Stomach (tissue), 4 donors: ENCODE results near the gene ARRB1.

Experiments used
- POLR2A ChIP-seq, 4 donors: fragments of 450-650 bp; IDR thresholded peaks; one replicate each; pipeline ENCODE4 v1.6.1; 2016; ENCODE audit warnings: antibody characterized with exemption in 4 of 4, control low read depth in 2 of 4, mild to moderate bottlenecking in 1 of 4, moderate library complexity in 1 of 4
- TF ChIP-seq, protein P1 (sequence below), 7 experiments: fragments of 450-650 bp in 4 of 7; fragments of 200-600 bp in 3 of 7; sonication (generic) in 3 of 7; IDR thresholded peaks; one replicate each; pipeline ENCODE4 v1.5.1; 2016 to 2019; ENCODE audit warnings: antibody characterized with exemption in 7 of 7, control low read depth in 2 of 7, mild to moderate bottlenecking in 1 of 7

GRCh38 chr11:75347781-75348566, 3.5 kb downstream of the ARRB1 start:
- TF ChIP-seq, protein P1, sequence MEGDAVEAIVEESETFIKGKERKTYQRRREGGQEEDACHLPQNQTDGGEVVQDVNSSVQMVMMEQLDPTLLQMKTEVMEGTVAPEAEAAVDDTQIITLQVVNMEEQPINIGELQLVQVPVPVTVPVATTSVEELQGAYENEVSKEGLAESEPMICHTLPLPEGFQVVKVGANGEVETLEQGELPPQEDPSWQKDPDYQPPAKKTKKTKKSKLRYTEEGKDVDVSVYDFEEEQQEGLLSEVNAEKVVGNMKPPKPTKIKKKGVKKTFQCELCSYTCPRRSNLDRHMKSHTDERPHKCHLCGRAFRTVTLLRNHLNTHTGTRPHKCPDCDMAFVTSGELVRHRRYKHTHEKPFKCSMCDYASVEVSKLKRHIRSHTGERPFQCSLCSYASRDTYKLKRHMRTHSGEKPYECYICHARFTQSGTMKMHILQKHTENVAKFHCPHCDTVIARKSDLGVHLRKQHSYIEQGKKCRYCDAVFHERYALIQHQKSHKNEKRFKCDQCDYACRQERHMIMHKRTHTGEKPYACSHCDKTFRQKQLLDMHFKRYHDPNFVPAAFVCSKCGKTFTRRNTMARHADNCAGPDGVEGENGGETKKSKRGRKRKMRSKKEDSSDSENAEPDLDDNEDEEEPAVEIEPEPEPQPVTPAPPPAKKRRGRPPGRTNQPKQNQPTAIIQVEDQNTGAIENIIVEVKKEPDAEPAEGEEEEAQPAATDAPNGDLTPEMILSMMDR (IDR thresholded peaks at IDR 0.05): peak in 1 of 7 experiments; percentile 3
- no peak for TF ChIP-seq POLR2A (IDR thresholded peaks at IDR 0.05)
